ENCODE measurements around the gene JCAD.

JCAD gene

DNA sequence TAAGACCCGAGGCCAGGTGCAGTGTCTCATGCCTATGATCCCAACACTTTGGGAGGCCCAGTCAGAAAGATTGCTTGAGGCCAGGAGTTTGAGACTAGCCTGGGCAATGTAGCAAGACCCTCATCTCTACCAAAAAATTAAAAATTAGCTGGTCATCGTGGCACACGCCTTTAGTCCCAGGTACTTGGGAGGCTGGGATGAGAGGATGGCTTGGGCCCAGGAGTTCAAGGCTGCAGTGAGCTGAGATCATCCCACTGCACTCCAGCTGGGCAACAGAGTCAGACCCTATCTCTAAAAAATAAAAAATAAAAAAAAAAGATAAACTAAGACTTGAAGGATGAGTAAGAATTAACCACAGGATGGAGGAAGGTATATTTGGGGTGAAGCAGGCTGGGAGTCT lies 77.9 kb downstream of the JCAD start:
- no peak for TF ChIP-seq TAF1 (IDR thresholded peaks at IDR 0.05; ENCODE audit: borderline replicate concordance, insufficient read depth, low read length)

DNA sequence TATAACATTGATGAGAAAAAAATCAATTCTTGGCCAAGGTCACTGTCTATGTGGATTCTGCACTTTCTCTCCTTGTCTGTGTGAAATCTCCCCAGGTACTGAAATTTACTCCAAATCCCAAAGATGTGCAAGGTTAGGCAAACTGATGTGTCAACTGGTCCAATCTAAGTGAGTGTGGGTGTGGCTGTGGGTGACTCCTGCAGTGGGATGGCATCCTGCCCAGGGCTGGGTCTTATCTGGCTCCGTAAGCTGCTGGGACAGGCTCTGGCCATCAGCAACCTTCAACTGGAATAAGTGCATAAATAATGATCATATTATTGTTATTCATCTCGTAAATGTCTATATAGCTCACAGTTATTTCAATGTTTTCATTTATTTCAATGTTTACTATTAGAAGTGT lies 79.3 kb downstream of the JCAD start:
- TF ChIP-seq, protein P1, sequence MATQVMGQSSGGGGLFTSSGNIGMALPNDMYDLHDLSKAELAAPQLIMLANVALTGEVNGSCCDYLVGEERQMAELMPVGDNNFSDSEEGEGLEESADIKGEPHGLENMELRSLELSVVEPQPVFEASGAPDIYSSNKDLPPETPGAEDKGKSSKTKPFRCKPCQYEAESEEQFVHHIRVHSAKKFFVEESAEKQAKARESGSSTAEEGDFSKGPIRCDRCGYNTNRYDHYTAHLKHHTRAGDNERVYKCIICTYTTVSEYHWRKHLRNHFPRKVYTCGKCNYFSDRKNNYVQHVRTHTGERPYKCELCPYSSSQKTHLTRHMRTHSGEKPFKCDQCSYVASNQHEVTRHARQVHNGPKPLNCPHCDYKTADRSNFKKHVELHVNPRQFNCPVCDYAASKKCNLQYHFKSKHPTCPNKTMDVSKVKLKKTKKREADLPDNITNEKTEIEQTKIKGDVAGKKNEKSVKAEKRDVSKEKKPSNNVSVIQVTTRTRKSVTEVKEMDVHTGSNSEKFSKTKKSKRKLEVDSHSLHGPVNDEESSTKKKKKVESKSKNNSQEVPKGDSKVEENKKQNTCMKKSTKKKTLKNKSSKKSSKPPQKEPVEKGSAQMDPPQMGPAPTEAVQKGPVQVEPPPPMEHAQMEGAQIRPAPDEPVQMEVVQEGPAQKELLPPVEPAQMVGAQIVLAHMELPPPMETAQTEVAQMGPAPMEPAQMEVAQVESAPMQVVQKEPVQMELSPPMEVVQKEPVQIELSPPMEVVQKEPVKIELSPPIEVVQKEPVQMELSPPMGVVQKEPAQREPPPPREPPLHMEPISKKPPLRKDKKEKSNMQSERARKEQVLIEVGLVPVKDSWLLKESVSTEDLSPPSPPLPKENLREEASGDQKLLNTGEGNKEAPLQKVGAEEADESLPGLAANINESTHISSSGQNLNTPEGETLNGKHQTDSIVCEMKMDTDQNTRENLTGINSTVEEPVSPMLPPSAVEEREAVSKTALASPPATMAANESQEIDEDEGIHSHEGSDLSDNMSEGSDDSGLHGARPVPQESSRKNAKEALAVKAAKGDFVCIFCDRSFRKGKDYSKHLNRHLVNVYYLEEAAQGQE (IDR thresholded peaks at IDR 0.05; ENCODE audit: insufficient read depth in 1 of 2, low read depth in 2 of 2, low read length in 2 of 2) = no peak
- TF ChIP-seq FOXP2 (optimal IDR thresholded peaks at IDR 0.05; ENCODE audit: borderline replicate concordance, extremely low read depth, extremely low read length, insufficient read depth) = no peak

DNA sequence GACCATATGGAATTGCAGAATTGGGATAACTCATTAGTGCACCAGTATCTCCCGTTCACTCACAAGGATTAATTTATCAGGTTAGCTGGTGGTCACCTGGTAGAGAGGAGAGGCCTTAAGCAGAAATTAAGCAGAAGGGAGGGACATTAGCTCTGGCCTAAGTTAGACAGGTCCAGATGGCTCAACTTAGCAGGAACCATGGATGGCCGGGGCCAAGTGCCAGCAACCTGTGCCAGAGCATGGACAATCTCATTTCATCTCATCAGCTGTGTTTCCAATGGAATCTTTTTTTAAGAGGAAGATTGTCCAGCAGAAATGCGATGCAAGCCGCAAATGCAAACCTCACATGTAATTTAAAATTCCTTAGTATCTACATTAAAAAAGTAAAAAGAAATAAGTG lies 82.2 kb downstream of the JCAD start:
- TF ChIP-seq, protein P1 (IDR thresholded peaks at IDR 0.05; ENCODE audit: insufficient read depth in 1 of 2, low read depth in 2 of 2, low read length in 2 of 2) = no peak
- TF ChIP-seq FOXP2 (optimal IDR thresholded peaks at IDR 0.05; ENCODE audit: borderline replicate concordance, extremely low read depth, extremely low read length, insufficient read depth) = no peak

DNA sequence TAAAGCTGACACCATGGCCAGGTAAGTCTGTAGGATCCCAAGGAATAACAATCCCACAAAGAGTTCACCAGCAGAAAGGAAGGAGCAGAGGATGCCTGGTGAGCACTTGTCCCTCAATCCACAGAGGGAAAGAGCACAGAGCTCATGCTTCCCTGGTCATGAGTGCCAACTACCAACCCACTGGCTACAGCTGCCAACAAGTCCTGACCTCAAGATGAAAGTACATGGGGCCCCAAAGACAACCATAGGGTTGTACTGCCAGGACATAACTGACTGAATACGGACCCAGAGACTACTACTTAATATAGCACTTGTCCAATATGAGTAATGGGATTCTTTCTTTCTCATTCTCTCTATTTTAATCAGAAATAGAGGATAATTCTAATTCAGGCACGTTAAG lies 83.3 kb downstream of the JCAD start:
- TF ChIP-seq POLR2AphosphoS5 (IDR thresholded peaks at IDR 0.05; ENCODE audit: low read depth, low read length) (no peak), TAF1 (IDR thresholded peaks at IDR 0.05; ENCODE audit: borderline replicate concordance, insufficient read depth, low read length) (no peak), SIN3A (IDR thresholded peaks at IDR 0.05; ENCODE audit: borderline replicate concordance, insufficient read depth, low read length) (no peak), FOXP2 (optimal IDR thresholded peaks at IDR 0.05; ENCODE audit: borderline replicate concordance, extremely low read depth, extremely low read length, insufficient read depth) (no peak)
- TF ChIP-seq, protein P1 (IDR thresholded peaks at IDR 0.05; ENCODE audit: insufficient read depth in 1 of 2, low read depth in 2 of 2, low read length in 2 of 2) = no peak

DNA sequence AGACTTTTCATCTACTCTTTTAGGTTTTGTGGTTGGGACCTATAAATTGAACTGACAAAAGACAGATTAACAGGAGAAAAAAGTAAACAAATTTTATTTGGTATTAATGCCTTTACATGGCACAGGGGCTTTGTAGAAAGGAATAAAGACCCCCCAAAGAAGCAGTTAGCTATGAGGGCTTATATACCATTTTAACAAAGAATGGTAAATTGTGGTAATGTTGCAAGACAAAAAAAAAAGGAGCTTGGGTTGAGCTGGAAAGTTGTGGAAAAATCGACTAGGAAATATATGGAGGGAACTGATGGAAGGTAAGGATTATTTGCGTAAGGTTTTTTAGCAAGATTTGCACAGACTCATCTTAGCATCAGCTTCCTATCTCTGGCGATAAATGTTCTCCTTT lies 84.6 kb downstream of the JCAD start:
- TF ChIP-seq TAF1 (IDR thresholded peaks at IDR 0.05; ENCODE audit: borderline replicate concordance, insufficient read depth, low read length) (no peak), POLR2AphosphoS5 (IDR thresholded peaks at IDR 0.05; ENCODE audit: low read depth, low read length) (no peak), FOXP2 (optimal IDR thresholded peaks at IDR 0.05; ENCODE audit: borderline replicate concordance, extremely low read depth, extremely low read length, insufficient read depth) (no peak), SIN3A (IDR thresholded peaks at IDR 0.05; ENCODE audit: borderline replicate concordance, insufficient read depth, low read length) (no peak)
- TF ChIP-seq, protein P1 (IDR thresholded peaks at IDR 0.05; ENCODE audit: insufficient read depth in 1 of 2, low read depth in 2 of 2, low read length in 2 of 2) = no peak

DNA sequence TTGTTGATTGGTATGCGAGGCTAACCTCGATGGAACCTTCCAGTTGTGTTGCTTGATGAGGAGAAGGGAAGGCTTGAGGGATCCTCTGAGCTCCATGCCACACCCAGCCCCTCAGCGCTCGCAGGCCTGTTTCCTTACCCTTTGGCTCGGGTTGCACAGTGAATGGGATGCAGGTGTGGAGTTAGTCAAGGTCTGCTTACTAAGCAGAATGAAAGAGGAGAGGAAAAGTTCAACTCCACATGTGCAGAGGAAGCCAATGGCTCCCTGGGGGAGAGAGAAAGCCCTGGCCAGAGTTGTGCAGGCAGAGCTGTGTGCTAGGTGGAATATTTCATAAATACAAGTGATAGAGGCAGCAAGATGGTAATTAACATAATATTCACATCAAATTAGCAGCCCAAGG lies 85.5 kb downstream of the JCAD start:
- TF ChIP-seq SIN3A (IDR thresholded peaks at IDR 0.05; ENCODE audit: borderline replicate concordance, insufficient read depth, low read length) = no peak
- no peak for TF ChIP-seq POLR2AphosphoS5 (IDR thresholded peaks at IDR 0.05; ENCODE audit: low read depth, low read length)
- no peak for TF ChIP-seq FOXP2 (optimal IDR thresholded peaks at IDR 0.05; ENCODE audit: borderline replicate concordance, extremely low read depth, extremely low read length, insufficient read depth)
- TF ChIP-seq, protein P1 (IDR thresholded peaks at IDR 0.05; ENCODE audit: insufficient read depth in 1 of 2, low read depth in 2 of 2, low read length in 2 of 2) = no peak
- TF ChIP-seq TAF1 (IDR thresholded peaks at IDR 0.05; ENCODE audit: borderline replicate concordance, insufficient read depth, low read length) = no peak
